Effector memory CD4-positive, alpha-beta T cell (primary cell): ENCODE measurements around the gene LOXL1.

ENCODE experiments used
- DNase-seq, 3 donors: peaks; one replicate each; pipeline ENCODE4 v3.0.0-alpha.2; 2020
- H3K27ac ChIP-seq: 2 replicates; pipeline ENCODE4 v1.7.0; 2013; ENCODE audit warnings: mild to moderate bottlenecking, low read length, moderate library complexity; ENCODE audit not compliant: insufficient read depth, poor library complexity, severe bottlenecking
- H3K27me3 ChIP-seq: replicated peaks from 2 replicates; pipeline ENCODE4 v1.7.0; 2013; ENCODE audit warnings: mild to moderate bottlenecking, low read length; ENCODE audit not compliant: insufficient read depth, control insufficient read depth, poor library complexity, severe bottlenecking
- H3K36me3 ChIP-seq: 2 replicates; pipeline ENCODE4 v1.7.0; 2013; ENCODE audit warnings: mild to moderate bottlenecking, low read length, moderate library complexity; ENCODE audit not compliant: control insufficient read depth, insufficient read depth
- H3K4me1 ChIP-seq: 2 replicates; pipeline ENCODE4 v1.7.0; 2013; ENCODE audit warnings: low read length, mild to moderate bottlenecking; ENCODE audit not compliant: control insufficient read depth, insufficient read depth, poor library complexity, severe bottlenecking
- H3K4me3 ChIP-seq: 2 replicates; pipeline ENCODE4 v1.7.0; 2013; ENCODE audit warnings: low read length, low read depth, mild to moderate bottlenecking; ENCODE audit not compliant: insufficient read depth, poor library complexity, severe bottlenecking
- H3K9me3 ChIP-seq: 2 replicates; pipeline ENCODE4 v1.7.0; 2013; ENCODE audit warnings: mild to moderate bottlenecking, low read length, moderate library complexity; ENCODE audit not compliant: control insufficient read depth

LOXL1 gene

GRCh38 chr15:73889053-73889761 lies 37.1 kb upstream of the LOXL1 start:
- Histone ChIP-seq H3K27me3 (no peaks in the 10 kb centered on the region), H3K4me1 (no peaks in the 10 kb centered on the region), H3K4me3 (no peak overlapping the region), H3K27ac (no peak overlapping the region), H3K9me3 (no peaks in the 10 kb centered on the region), H3K36me3 (no peaks in the 10 kb centered on the region)
- no peak for DNase-seq

- H3K36me3 ChIP-seq, result no peaks in the 10 kb centered on the region
- H3K27me3 ChIP-seq, result no peaks in the 10 kb centered on the region
- no peak overlapping the region for H3K4me3 ChIP-seq
- H3K4me1 ChIP-seq, result no peaks in the 10 kb centered on the region
- H3K27ac ChIP-seq, result no peak overlapping the region
- H3K9me3 ChIP-seq, result no peaks in the 10 kb centered on the region
- DNase-seq, result no peak
Observed at GRCh38 chr15:73889762-73890124, 36.5 kb upstream of the LOXL1 start.

GRCh38 chr15:73891328-73892315 lies 34.6 kb upstream of the LOXL1 start:
- Histone ChIP-seq H3K36me3 (no peaks in the 10 kb centered on the region), H3K27ac (no peak overlapping the region), H3K9me3 (no peaks in the 10 kb centered on the region), H3K4me3 (no peak overlapping the region), H3K4me1 (no peaks in the 10 kb centered on the region), H3K27me3 (no peaks in the 10 kb centered on the region)
- DNase-seq, result no peak

- H3K27me3 ChIP-seq, result no peaks in the 10 kb centered on the region
Observed at GRCh38 chr15:73892446-73893226, 33.6 kb upstream of the LOXL1 start.

GRCh38 chr15:73894133-73894814 lies 32.0 kb upstream of the LOXL1 start:
- no peak for DNase-seq
- Histone ChIP-seq H3K4me1 (no peaks in the 10 kb centered on the region), H3K9me3 (no peaks in the 10 kb centered on the region), H3K36me3 (no peaks in the 10 kb centered on the region), H3K27ac (no peak overlapping the region), H3K4me3 (no peak overlapping the region), H3K27me3 (no peaks in the 10 kb centered on the region)

More at GRCh38 chr15:73892446-73893226, 33.6 kb upstream of the LOXL1 start:
- no peaks in the 10 kb centered on the region for H3K9me3 ChIP-seq
- no peak overlapping the region for H3K4me3 ChIP-seq
- no peak overlapping the region for H3K27ac ChIP-seq
- H3K4me1 ChIP-seq, result no peaks in the 10 kb centered on the region
- H3K36me3 ChIP-seq, result no peaks in the 10 kb centered on the region
- DNase-seq, result no peak

- H3K9me3 ChIP-seq, result no peaks in the 10 kb centered on the region
- peak; percentile 34 to 36 (median 36) for DNase-seq
- no peak overlapping the region for H3K4me3 ChIP-seq
- H3K4me1 ChIP-seq, result no peaks in the 10 kb centered on the region
- H3K36me3 ChIP-seq, result no peaks in the 10 kb centered on the region
- no peak overlapping the region for H3K27ac ChIP-seq
- no peaks in the 10 kb centered on the region for H3K27me3 ChIP-seq
Observed at GRCh38 chr15:73897441-73898261, 28.6 kb upstream of the LOXL1 start.

GRCh38 chr15:73899197-73900094 lies 26.8 kb upstream of the LOXL1 start:
- no peak overlapping the region for H3K27ac ChIP-seq

GRCh38 chr15:73900095-73900712 lies 26.1 kb upstream of the LOXL1 start:
- no peak for DNase-seq
- Histone ChIP-seq H3K27ac (no peak overlapping the region), H3K36me3 (no peaks in the 10 kb centered on the region), H3K4me3 (no peak overlapping the region), H3K4me1 (no peaks in the 10 kb centered on the region), H3K27me3 (no peaks in the 10 kb centered on the region), H3K9me3 (no peaks in the 10 kb centered on the region)

More at GRCh38 chr15:73899197-73900094, 26.8 kb upstream of the LOXL1 start:
- Histone ChIP-seq H3K27me3 (no peaks in the 10 kb centered on the region), H3K36me3 (no peaks in the 10 kb centered on the region), H3K4me1 (no peaks in the 10 kb centered on the region), H3K4me3 (no peak overlapping the region), H3K9me3 (no peaks in the 10 kb centered on the region)
- DNase-seq, result no peak
